HAP-1 (cell line): Measurements from ENCODE around the gene HOXA3.

Source experiments
- DNase-seq, 2 experiments: peaks; one replicate each; pipeline ENCODE4 v3.0.0-alpha.2; 2016 to 2020; ENCODE audit warnings: low spot score in 2 of 2
- H3K27me3 ChIP-seq: fragments of 250-450 bp; sonication (Bioruptor Pico); 2 replicates; pipeline ENCODE4 v1.5.1; 2020; ENCODE audit warnings: low read depth, mild to moderate bottlenecking, moderate library complexity
- H3K36me3 ChIP-seq: fragments of 250-450 bp; sonication (Bioruptor Pico); replicated peaks from 2 replicates; pipeline ENCODE4 v1.5.1; 2020; ENCODE audit warnings: mild to moderate bottlenecking
- H3K4me1 ChIP-seq: fragments of 250-450 bp; sonication (Bioruptor Pico); 2 replicates; pipeline ENCODE4 v1.5.1; 2020; ENCODE audit warnings: mild to moderate bottlenecking
- H3K4me3 ChIP-seq: fragments of 250-450 bp; sonication (Bioruptor Pico); 2 replicates; pipeline ENCODE4 v1.5.1; 2020; ENCODE audit warnings: mild to moderate bottlenecking, moderate library complexity
- H3K9me3 ChIP-seq: fragments of 250-450 bp; sonication (Bioruptor Pico); 2 replicates; pipeline ENCODE4 v1.5.1; 2020; ENCODE audit warnings: mild to moderate bottlenecking, moderate library complexity
- in situ Hi-C: fragments of 300-500 bp; cut with MboI; formaldehyde crosslinking; loops from 3 replicates; pipeline ENCODE4 v1.14.3; 2020; ENCODE audit warnings: low sequenced_read_pairs, inconsistent platforms, mixed read lengths

HOXA3 gene

GRCh38 chr7:27148031-27148755 is 4.2 kb downstream of the HOXA3 start:
- H3K4me1 ChIP-seq = peaks cover 16% of the 10 kb centered on the region
- H3K27me3 ChIP-seq = no peaks in the 10 kb centered on the region
- DNase-seq = peak in 1 of 2 experiments; percentile 21
- peak overlapping the region; percentile 58 for H3K4me3 ChIP-seq
- peaks cover 43% of the 10 kb centered on the region for H3K36me3 ChIP-seq
- no peaks in the 10 kb centered on the region for H3K9me3 ChIP-seq
- in situ Hi-C loops = no loop called here

GRCh38 chr7:27147199-27148030 is 5.0 kb downstream of the HOXA3 start, which contains the start of gene HOXA6:
Gene HOXA6 (minus strand): TSS chr7:27147774. CDS start chr7:27147749, 25 bp downstream.
- H3K4me1 ChIP-seq = peaks cover 9% of the 10 kb centered on the region
- H3K36me3 ChIP-seq = peaks cover 43% of the 10 kb centered on the region
- no peak for DNase-seq
- H3K27me3 ChIP-seq = no peaks in the 10 kb centered on the region
- in situ Hi-C loops = no loop called here
- no peaks in the 10 kb centered on the region for H3K9me3 ChIP-seq
- peak within 1 kb of the TSS; percentile 58 for H3K4me3 ChIP-seq

GRCh38 chr7:27146491-27147198 is 5.7 kb downstream of the HOXA3 start:
- H3K4me3 ChIP-seq = no peak overlapping the region
- no peaks in the 10 kb centered on the region for H3K27me3 ChIP-seq
- no peak for DNase-seq
- in situ Hi-C loops = no loop called here
- no peaks in the 10 kb centered on the region for H3K9me3 ChIP-seq
- peaks cover 9% of the 10 kb centered on the region for H3K4me1 ChIP-seq
- H3K36me3 ChIP-seq = peaks cover 47% of the 10 kb centered on the region

- H3K9me3 ChIP-seq = no peaks in the 10 kb centered on the region
- peaks cover 52% of the 10 kb centered on the region for H3K36me3 ChIP-seq
- in situ Hi-C loops = no loop called here
- H3K4me1 ChIP-seq = peaks cover 9% of the 10 kb centered on the region
- H3K27me3 ChIP-seq = no peaks in the 10 kb centered on the region
- no peak for DNase-seq
- no peak overlapping the region for H3K4me3 ChIP-seq
Observed at GRCh38 chr7:27145914-27146412, 6.4 kb downstream of the HOXA3 start.

GRCh38 chr7:27145165-27145913 is 7.0 kb downstream of the HOXA3 start:
- no peak for DNase-seq
- peaks cover 9% of the 10 kb centered on the region for H3K4me1 ChIP-seq
- no peak overlapping the region for H3K4me3 ChIP-seq
- peaks cover 57% of the 10 kb centered on the region for H3K36me3 ChIP-seq
- no peaks in the 10 kb centered on the region for H3K9me3 ChIP-seq
- in situ Hi-C loops = no loop called here
- no peaks in the 10 kb centered on the region for H3K27me3 ChIP-seq

- DNase-seq = no peak
- no peaks in the 10 kb centered on the region for H3K9me3 ChIP-seq
- no peaks in the 10 kb centered on the region for H3K27me3 ChIP-seq
- H3K4me3 ChIP-seq = no peak overlapping the region
- in situ Hi-C loops = no loop called here
- H3K4me1 ChIP-seq = peaks cover 9% of the 10 kb centered on the region
- H3K36me3 ChIP-seq = peaks cover 57% of the 10 kb centered on the region
Observed at GRCh38 chr7:27144781-27145164, 7.6 kb downstream of the HOXA3 start.

- Histone ChIP-seq H3K4me1 (peaks cover 9% of the 10 kb centered on the region), H3K27me3 (no peaks in the 10 kb centered on the region), H3K4me3 (no peak overlapping the region), H3K36me3 (peaks cover 57% of the 10 kb centered on the region), H3K9me3 (no peaks in the 10 kb centered on the region)
- DNase-seq = no peak
- in situ Hi-C loops = no loop called here
Observed at GRCh38 chr7:27143950-27144780, 8.2 kb downstream of the HOXA3 start.

GRCh38 chr7:27143023-27143949 is 9.1 kb downstream of the HOXA3 start, which contains the start of gene HOXA5:
Gene HOXA5 (minus strand): TSS chr7:27143681. CDS start chr7:27143607, 74 bp downstream.
- in situ Hi-C loops = no loop called here
- H3K9me3 ChIP-seq = no peaks in the 10 kb centered on the region
- H3K4me3 ChIP-seq = no peak within 1 kb of the TSS
- no peak for DNase-seq
- peaks cover 58% of the 10 kb centered on the region for H3K36me3 ChIP-seq
- peaks cover 2% of the 10 kb centered on the region for H3K4me1 ChIP-seq
- H3K27me3 ChIP-seq = no peaks in the 10 kb centered on the region

- 0 out of 2 replicates have a peak, but pooled peaks cover 2% of the 10 kb centered on the region for H3K4me1 ChIP-seq
- in situ Hi-C loops = no loop called here
- no peaks in the 10 kb centered on the region for H3K9me3 ChIP-seq
- no peak overlapping the region for H3K4me3 ChIP-seq
- H3K36me3 ChIP-seq = peaks cover 65% of the 10 kb centered on the region
- DNase-seq = no peak
- no peaks in the 10 kb centered on the region for H3K27me3 ChIP-seq
Observed at GRCh38 chr7:27142580-27143022, 9.8 kb downstream of the HOXA3 start.

GRCh38 chr7:27141923-27142579 is 10.3 kb downstream of the HOXA3 start:
- peaks cover 65% of the 10 kb centered on the region for H3K36me3 ChIP-seq
- DNase-seq = no peak
- H3K4me1 ChIP-seq = 0 out of 2 replicates have a peak, but pooled peaks cover 2% of the 10 kb centered on the region
- no peaks in the 10 kb centered on the region for H3K27me3 ChIP-seq
- H3K9me3 ChIP-seq = no peaks in the 10 kb centered on the region
- in situ Hi-C loops = no loop called here
- H3K4me3 ChIP-seq = no peak overlapping the region
